Mammary epithelial cell (primary cell): Measurements from ENCODE around the gene POLR2J3.
"Not testable (repeated sequence)": the region's sequence is repeated elsewhere in the genome, so short reads cannot be mapped to it uniquely, and the experiment has no call there.

Source experiments
- EZH2 ChIP-seq: IDR thresholded peaks from 2 replicates; pipeline ENCODE4 v1.6.1; 2012; ENCODE audit warnings: low read length, inconsistent platforms, borderline replicate concordance
- TF ChIP-seq, protein P1 (sequence below), 2 donors: IDR thresholded peaks in 1 of 2; conservative IDR thresholded peaks in 1 of 2; 2 replicates each; pipeline ENCODE4 v1.5.1; 2011 to 2012; ENCODE audit warnings: inconsistent platforms in 2 of 2, low read length in 2 of 2, mild to moderate bottlenecking in 2 of 2, control low read depth in 1 of 2, low read depth in 1 of 2; ENCODE audit not compliant: insufficient read depth in 1 of 2; ENCODE audit errors: extremely low read depth in 1 of 2

DNA sequence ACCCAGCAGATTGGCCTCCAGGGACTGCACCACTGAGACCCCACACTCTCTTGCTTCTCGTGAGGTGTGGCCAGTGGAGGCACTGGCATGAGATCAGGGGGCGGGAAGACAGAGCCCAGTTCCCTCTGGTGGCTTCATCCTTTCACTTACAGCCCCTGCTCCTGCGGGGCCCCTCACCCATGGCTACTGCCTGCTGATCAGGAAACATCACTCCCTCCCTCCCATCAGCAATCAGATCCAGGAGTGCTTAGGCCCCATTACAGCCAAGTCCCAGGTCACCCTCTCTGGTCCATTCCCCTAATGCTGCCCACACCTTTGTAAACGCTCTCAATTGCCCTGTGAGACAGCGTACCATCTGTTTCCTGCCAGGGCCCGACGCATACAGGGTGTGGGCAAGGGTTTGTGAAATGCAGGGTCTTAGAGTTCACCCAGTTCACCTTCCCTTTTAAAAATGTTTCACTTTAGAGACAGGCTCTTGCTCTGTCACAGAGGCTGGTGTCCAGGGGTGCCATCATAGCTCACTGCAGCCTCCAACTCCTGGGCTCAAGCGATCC is 37.2 kb downstream of the POLR2J3 start:
- TF ChIP-seq, protein P1, sequence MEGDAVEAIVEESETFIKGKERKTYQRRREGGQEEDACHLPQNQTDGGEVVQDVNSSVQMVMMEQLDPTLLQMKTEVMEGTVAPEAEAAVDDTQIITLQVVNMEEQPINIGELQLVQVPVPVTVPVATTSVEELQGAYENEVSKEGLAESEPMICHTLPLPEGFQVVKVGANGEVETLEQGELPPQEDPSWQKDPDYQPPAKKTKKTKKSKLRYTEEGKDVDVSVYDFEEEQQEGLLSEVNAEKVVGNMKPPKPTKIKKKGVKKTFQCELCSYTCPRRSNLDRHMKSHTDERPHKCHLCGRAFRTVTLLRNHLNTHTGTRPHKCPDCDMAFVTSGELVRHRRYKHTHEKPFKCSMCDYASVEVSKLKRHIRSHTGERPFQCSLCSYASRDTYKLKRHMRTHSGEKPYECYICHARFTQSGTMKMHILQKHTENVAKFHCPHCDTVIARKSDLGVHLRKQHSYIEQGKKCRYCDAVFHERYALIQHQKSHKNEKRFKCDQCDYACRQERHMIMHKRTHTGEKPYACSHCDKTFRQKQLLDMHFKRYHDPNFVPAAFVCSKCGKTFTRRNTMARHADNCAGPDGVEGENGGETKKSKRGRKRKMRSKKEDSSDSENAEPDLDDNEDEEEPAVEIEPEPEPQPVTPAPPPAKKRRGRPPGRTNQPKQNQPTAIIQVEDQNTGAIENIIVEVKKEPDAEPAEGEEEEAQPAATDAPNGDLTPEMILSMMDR (conservative IDR thresholded peaks at IDR 0.05 in 1 of 2, IDR thresholded peaks at IDR 0.05 in 1 of 2; ENCODE audit: extremely low read depth in 1 of 2, insufficient read depth in 1 of 2, low read depth in 1 of 2, low read length in 2 of 2): not testable (repeated sequence)
- TF ChIP-seq EZH2: not testable (repeated sequence)
